ENCODE results near the gene DENND2A. TPM values are rescaled to one million over a fixed set of nuclear protein-coding genes. Genes with fewer than 3 reads are reported as not detected.

The DENND2A gene
- total RNA-seq, 1 experiment from 2014 or later = 10.0 TPM

DNA sequence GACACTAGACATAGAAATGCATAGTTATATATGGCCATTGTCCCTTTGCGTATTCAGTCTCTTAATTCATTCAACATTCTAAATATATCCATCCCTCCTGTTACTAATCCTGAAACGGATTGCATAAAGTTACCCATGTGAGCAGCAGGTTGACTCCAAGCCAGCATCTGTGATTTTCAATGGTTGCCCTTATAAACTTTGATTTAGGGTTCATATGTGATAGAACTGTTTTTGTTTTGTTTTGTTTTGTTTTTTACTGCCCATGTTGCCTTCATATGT, 13.4 kb upstream of the DENND2A start:
- CTCF ChIA-PET = interaction anchor here (0.6 to 3.2 kb wide), 38 partner anchors 9 to 357 kb away, joined by 3 to 55 read pairs (median 4); partner anchors contain the start of genes ADCK2, DENND2A and NDUFB2
- POLR2A ChIA-PET = interaction anchor here (0.6 to 1.5 kb wide), 2 partner anchors 13 to 176 kb away, joined by 3 to 10 read pairs; partner anchors contain the start of gene DENND2A
- ATAC-seq (no peak), DNase-seq (ENCODE audit: low spot score) (no peak)
- Mint-ChIP-seq H3K4me3 (no peak overlapping the region), H3K4me1 (peaks cover 11% of the 10 kb centered on the region), H3K27me3 (ENCODE audit: low read depth) (no peaks in the 10 kb centered on the region), H3K9me3 (peaks cover 3% of the 10 kb centered on the region; the same call in 1 of the 2 replicates), H3K36me3 (no peaks in the 10 kb centered on the region), H3K27ac (no peak overlapping the region)
- no peak for TF ChIP-seq E2F4 (CRISPR knock-in tag; IDR thresholded peaks at IDR 0.05; ENCODE audit: borderline replicate concordance, low read depth)
- TF ChIP-seq, protein P1, sequence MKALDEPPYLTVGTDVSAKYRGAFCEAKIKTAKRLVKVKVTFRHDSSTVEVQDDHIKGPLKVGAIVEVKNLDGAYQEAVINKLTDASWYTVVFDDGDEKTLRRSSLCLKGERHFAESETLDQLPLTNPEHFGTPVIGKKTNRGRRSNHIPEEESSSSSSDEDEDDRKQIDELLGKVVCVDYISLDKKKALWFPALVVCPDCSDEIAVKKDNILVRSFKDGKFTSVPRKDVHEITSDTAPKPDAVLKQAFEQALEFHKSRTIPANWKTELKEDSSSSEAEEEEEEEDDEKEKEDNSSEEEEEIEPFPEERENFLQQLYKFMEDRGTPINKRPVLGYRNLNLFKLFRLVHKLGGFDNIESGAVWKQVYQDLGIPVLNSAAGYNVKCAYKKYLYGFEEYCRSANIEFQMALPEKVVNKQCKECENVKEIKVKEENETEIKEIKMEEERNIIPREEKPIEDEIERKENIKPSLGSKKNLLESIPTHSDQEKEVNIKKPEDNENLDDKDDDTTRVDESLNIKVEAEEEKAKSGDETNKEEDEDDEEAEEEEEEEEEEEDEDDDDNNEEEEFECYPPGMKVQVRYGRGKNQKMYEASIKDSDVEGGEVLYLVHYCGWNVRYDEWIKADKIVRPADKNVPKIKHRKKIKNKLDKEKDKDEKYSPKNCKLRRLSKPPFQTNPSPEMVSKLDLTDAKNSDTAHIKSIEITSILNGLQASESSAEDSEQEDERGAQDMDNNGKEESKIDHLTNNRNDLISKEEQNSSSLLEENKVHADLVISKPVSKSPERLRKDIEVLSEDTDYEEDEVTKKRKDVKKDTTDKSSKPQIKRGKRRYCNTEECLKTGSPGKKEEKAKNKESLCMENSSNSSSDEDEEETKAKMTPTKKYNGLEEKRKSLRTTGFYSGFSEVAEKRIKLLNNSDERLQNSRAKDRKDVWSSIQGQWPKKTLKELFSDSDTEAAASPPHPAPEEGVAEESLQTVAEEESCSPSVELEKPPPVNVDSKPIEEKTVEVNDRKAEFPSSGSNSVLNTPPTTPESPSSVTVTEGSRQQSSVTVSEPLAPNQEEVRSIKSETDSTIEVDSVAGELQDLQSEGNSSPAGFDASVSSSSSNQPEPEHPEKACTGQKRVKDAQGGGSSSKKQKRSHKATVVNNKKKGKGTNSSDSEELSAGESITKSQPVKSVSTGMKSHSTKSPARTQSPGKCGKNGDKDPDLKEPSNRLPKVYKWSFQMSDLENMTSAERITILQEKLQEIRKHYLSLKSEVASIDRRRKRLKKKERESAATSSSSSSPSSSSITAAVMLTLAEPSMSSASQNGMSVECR (CRISPR knock-in tag; IDR thresholded peaks at IDR 0.05; ENCODE audit: borderline replicate concordance) = no peak
- no peak for TF ChIP-seq ETV6 (CRISPR knock-in tag; IDR thresholded peaks at IDR 0.05)
- TF ChIP-seq IRF2 (CRISPR knock-in tag; IDR thresholded peaks at IDR 0.05; ENCODE audit: borderline replicate concordance, low read depth) = no peak
- TF ChIP-seq MXD4 (CRISPR knock-in tag; IDR thresholded peaks at IDR 0.05; ENCODE audit: borderline replicate concordance) = no peak
- TF ChIP-seq TEAD4 (CRISPR knock-in tag; IDR thresholded peaks at IDR 0.05) = no peak
- TF ChIP-seq TCF7 (CRISPR knock-in tag; IDR thresholded peaks at IDR 0.05; ENCODE audit: low read depth) = no peak
- TF ChIP-seq, protein P2, sequence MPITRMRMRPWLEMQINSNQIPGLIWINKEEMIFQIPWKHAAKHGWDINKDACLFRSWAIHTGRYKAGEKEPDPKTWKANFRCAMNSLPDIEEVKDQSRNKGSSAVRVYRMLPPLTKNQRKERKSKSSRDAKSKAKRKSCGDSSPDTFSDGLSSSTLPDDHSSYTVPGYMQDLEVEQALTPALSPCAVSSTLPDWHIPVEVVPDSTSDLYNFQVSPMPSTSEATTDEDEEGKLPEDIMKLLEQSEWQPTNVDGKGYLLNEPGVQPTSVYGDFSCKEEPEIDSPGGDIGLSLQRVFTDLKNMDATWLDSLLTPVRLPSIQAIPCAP (CRISPR knock-in tag; IDR thresholded peaks at IDR 0.05) = no peak
- TF ChIP-seq ZNF232 (CRISPR knock-in tag; IDR thresholded peaks at IDR 0.05) = no peak
- TF ChIP-seq ZBTB21 (CRISPR knock-in tag; IDR thresholded peaks at IDR 0.05; ENCODE audit: borderline replicate concordance) = no peak
- TF ChIP-seq, protein P3, sequence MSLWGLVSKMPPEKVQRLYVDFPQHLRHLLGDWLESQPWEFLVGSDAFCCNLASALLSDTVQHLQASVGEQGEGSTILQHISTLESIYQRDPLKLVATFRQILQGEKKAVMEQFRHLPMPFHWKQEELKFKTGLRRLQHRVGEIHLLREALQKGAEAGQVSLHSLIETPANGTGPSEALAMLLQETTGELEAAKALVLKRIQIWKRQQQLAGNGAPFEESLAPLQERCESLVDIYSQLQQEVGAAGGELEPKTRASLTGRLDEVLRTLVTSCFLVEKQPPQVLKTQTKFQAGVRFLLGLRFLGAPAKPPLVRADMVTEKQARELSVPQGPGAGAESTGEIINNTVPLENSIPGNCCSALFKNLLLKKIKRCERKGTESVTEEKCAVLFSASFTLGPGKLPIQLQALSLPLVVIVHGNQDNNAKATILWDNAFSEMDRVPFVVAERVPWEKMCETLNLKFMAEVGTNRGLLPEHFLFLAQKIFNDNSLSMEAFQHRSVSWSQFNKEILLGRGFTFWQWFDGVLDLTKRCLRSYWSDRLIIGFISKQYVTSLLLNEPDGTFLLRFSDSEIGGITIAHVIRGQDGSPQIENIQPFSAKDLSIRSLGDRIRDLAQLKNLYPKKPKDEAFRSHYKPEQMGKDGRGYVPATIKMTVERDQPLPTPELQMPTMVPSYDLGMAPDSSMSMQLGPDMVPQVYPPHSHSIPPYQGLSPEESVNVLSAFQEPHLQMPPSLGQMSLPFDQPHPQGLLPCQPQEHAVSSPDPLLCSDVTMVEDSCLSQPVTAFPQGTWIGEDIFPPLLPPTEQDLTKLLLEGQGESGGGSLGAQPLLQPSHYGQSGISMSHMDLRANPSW (CRISPR knock-in tag; conservative IDR thresholded peaks at IDR 0.05; ENCODE audit: low read depth) = no peak
- no peak for TF ChIP-seq FOXK1 (CRISPR knock-in tag; IDR thresholded peaks at IDR 0.05)
- TF ChIP-seq CREM (CRISPR knock-in tag; IDR thresholded peaks at IDR 0.05) = no peak

DNA sequence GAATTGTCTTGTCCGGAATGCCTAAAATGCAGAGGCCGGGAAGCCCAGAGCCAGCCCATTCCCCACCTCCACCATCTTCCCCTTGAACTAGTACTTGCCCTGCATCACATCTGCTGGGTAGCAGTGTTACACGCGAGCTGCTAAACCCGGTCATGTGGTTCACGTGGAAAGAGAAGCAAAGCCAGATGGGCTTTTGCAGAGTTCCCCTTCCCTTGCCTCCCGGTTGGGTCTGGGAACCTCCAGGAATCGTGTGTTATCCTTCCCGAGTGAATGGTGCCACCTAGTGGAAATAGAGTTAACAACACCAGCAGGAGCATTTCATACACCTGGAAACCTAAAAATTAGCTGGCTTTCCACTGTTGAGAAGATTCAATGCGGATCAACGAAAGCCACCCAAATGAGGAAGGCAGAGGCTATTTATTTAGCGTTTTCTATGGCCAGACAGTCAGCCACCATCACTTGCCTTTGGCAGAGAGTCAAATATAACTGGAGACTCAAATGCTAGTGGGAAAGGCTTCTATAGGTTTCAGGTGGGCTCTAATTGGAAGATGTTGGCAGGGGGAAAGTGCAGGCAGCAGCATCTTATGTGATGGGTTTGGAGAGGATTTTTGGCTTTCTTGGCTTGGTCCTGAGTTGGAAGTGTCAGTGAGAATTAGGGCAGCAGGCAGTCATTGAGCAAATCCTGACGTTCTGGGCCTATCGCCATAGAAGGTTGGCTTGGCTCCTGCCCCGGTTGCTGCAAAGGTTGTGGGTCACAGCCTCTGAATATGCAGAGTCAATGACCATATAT, 12.9 kb upstream of the DENND2A start:
- CTCF ChIA-PET = interaction anchor here (0.6 to 3.2 kb wide), 39 partner anchors 8 to 356 kb away, joined by 3 to 55 read pairs (median 4); partner anchors contain the start of genes ADCK2, DENND2A and NDUFB2
- no peak overlapping the region for H3K4me3 Mint-ChIP-seq
- peaks cover 3% of the 10 kb centered on the region; the same call in 1 of the 2 replicates for H3K9me3 Mint-ChIP-seq
- H3K27ac Mint-ChIP-seq = no peak overlapping the region
- H3K27me3 Mint-ChIP-seq (ENCODE audit: low read depth) = no peaks in the 10 kb centered on the region
- TF ChIP-seq CTCF (IDR thresholded peaks at IDR 0.05) (peak; percentile 74), KAT7 (CRISPR knock-in tag; IDR thresholded peaks at IDR 0.05; ENCODE audit: borderline replicate concordance) (no peak)
- POLR2A ChIA-PET = interaction anchor here (0.6 to 1.5 kb wide), 2 partner anchors 12 to 175 kb away, joined by 3 to 10 read pairs; partner anchors contain the start of gene DENND2A
- H3K4me1 Mint-ChIP-seq = peaks cover 11% of the 10 kb centered on the region; the same call in 1 of the 2 replicates
- no peaks in the 10 kb centered on the region for H3K36me3 Mint-ChIP-seq
- peak; percentile 90 for ATAC-seq
- peak; percentile 66 for DNase-seq (ENCODE audit: low spot score)
